Stimulated activated CD8-positive, alpha-beta memory T cell treated with anti-CD3 and anti-CD28 coated beads, Interleukin-7, amount 100 ng/mL, for 1 hour (primary cell): ENCODE results near the gene DRICH1.
"Not testable (repeated sequence)": the region's sequence is repeated elsewhere in the genome, so short reads cannot be mapped to it uniquely, and the experiment has no call there.

Experiments
- DNase-seq, 2 donors: peaks; one replicate each; pipeline ENCODE4 v3.0.0-alpha.2; 2020; ENCODE audit warnings: low read depth in 2 of 2

DRICH1 gene

GRCh38 chr22:23598805-23599518 lies 33.2 kb downstream of the DRICH1 start:
- DNase-seq: no peak

GRCh38 chr22:23597576-23598268 lies 34.4 kb downstream of the DRICH1 start:
- not testable (repeated sequence) for DNase-seq

- not testable (repeated sequence) for DNase-seq
Observed at GRCh38 chr22:23595904-23596303, 36.2 kb downstream of the DRICH1 start.

- no peak for DNase-seq
Observed at GRCh38 chr22:23591846-23592245, 40.3 kb downstream of the DRICH1 start.

- peak in 1 of 2 donors; percentile 30 for DNase-seq
Observed at GRCh38 chr22:23591201-23591791, 40.8 kb downstream of the DRICH1 start.

GRCh38 chr22:23583836-23584235 lies 48.3 kb downstream of the DRICH1 start:
- DNase-seq: no peak

- no peak for DNase-seq
Observed at GRCh38 chr22:23583153-23583552, 49.0 kb downstream of the DRICH1 start.

GRCh38 chr22:23581260-23581650 lies 50.9 kb downstream of the DRICH1 start:
- DNase-seq: no peak

GRCh38 chr22:23580576-23581259 lies 51.4 kb downstream of the DRICH1 start:
- DNase-seq: no peak

GRCh38 chr22:23579870-23580575 lies 52.1 kb downstream of the DRICH1 start, which contains the start of gene IGLL1:
IGLL1 (minus strand) TSS chr22:23580290; CDS start chr22:23580190, 100 bp downstream.
- no peak for DNase-seq

- DNase-seq: no peak
Observed at GRCh38 chr22:23579280-23579679, 52.8 kb downstream of the DRICH1 start.

- DNase-seq: no peak
Observed at GRCh38 chr22:23578306-23578705, 53.8 kb downstream of the DRICH1 start.

GRCh38 chr22:23576681-23577080 lies 55.4 kb downstream of the DRICH1 start:
- no peak for DNase-seq

- DNase-seq: no peak
Observed at GRCh38 chr22:23575601-23576000, 56.5 kb downstream of the DRICH1 start.

GRCh38 chr22:23574877-23575276 lies 57.2 kb downstream of the DRICH1 start:
- DNase-seq: no peak

GRCh38 chr22:23574371-23574811 lies 57.7 kb downstream of the DRICH1 start:
- DNase-seq: no peak

- not testable (repeated sequence) for DNase-seq
Observed at GRCh38 chr22:23573701-23574235, 58.4 kb downstream of the DRICH1 start.

- DNase-seq: not testable (repeated sequence)
Observed at GRCh38 chr22:23573106-23573505, 59.0 kb downstream of the DRICH1 start.

- DNase-seq: no peak
Observed at GRCh38 chr22:23571486-23571885, 60.6 kb downstream of the DRICH1 start.

- DNase-seq: no peak
Observed at GRCh38 chr22:23570681-23571080, 61.4 kb downstream of the DRICH1 start.

- DNase-seq: no peak
Observed at GRCh38 chr22:23569716-23570115, 62.4 kb downstream of the DRICH1 start.
